Activated naive CD4-positive, alpha-beta T cell treated with anti-CD3 and anti-CD28 coated beads for 36 hours (primary cell): ENCODE measurements around the gene COL4A2. TPM values are rescaled to one million over a fixed set of nuclear protein-coding genes. Genes with fewer than 3 reads are reported as not detected.
A peak's percentile ranks its signal among the peaks of the same experiment; 100 is the strongest.
"Not testable (repeated sequence)": the region's sequence is repeated elsewhere in the genome, so short reads cannot be mapped to it uniquely, and the experiment has no call there.

Experiments used
- CTCF ChIA-PET: fragments of 350-600 bp; sonication (Branson Sonifier 250); formaldehyde crosslinking; loops from one replicate; lab custom pipeline; 2021; ENCODE audit warnings: antibody characterized with exemption; lab: Charles Lee
- DNase-seq: peaks from one replicate; pipeline ENCODE4 v3.0.0-alpha.2; 2020
- H3K27ac Mint-ChIP-seq: one replicate; pipeline ENCODE4 v1.8.0; 2021; ENCODE audit warnings: mild to moderate bottlenecking, mixed read lengths
- H3K27me3 Mint-ChIP-seq: one replicate; pipeline ENCODE4 v1.8.0; 2021; ENCODE audit warnings: low read depth, mixed read lengths
- H3K36me3 Mint-ChIP-seq: one replicate; pipeline ENCODE4 v1.8.0; 2021; ENCODE audit warnings: low read depth, mixed read lengths
- H3K4me1 Mint-ChIP-seq: one replicate; pipeline ENCODE4 v1.8.0; 2021; ENCODE audit warnings: low read depth, mixed read lengths
- H3K4me3 Mint-ChIP-seq: one replicate; pipeline ENCODE4 v1.8.0; 2021; ENCODE audit warnings: mild to moderate bottlenecking, moderate library complexity, mixed read lengths
- H3K9me3 Mint-ChIP-seq: one replicate; pipeline ENCODE4 v1.8.0; 2021; ENCODE audit warnings: mixed read lengths
- intact Hi-C: fragments of 100-400 bp; cut with micrococcal nuclease; formaldehyde crosslinking; loops from one replicate; pipeline ENCODE4 v1.15.1; 2023
- total RNA-seq, 2 experiments: library from RNA; stranded (reverse); gene quantifications; one replicate each; pipeline ENCODE4 v1.2.3, GENCODE V29; 2021

COL4A2 gene
- total RNA-seq, 2 experiments from 2014 or later = not detected

- Mint-ChIP-seq H3K4me3 (no peak overlapping the region), H3K27ac (no peak overlapping the region), H3K27me3 (peaks cover 71% of the 10 kb centered on the region), H3K4me1 (peaks cover 13% of the 10 kb centered on the region), H3K9me3 (no peaks in the 10 kb centered on the region), H3K36me3 (no peaks in the 10 kb centered on the region)
- CTCF ChIA-PET = no interaction called here
- no peak for DNase-seq
- intact Hi-C loops = no loop called here
Observed at GRCh38 chr13:110305949-110306339, 1.1 kb upstream of the COL4A2 start.

- H3K36me3 Mint-ChIP-seq = no peaks in the 10 kb centered on the region
- intact Hi-C loops = no loop called here
- no peak overlapping the region for H3K27ac Mint-ChIP-seq
- CTCF ChIA-PET = no interaction called here
- peaks cover 13% of the 10 kb centered on the region for H3K4me1 Mint-ChIP-seq
- no peak overlapping the region for H3K4me3 Mint-ChIP-seq
- H3K27me3 Mint-ChIP-seq = peaks cover 72% of the 10 kb centered on the region
- DNase-seq = no peak
- H3K9me3 Mint-ChIP-seq = no peaks in the 10 kb centered on the region
Observed at GRCh38 chr13:110306340-110306959, 634 bp upstream of the COL4A2 start.

- H3K4me3 Mint-ChIP-seq = peak overlapping the region; percentile 28
- no peaks in the 10 kb centered on the region for H3K36me3 Mint-ChIP-seq
- DNase-seq = no peak
- intact Hi-C loops = no loop called here
- no peaks in the 10 kb centered on the region for H3K9me3 Mint-ChIP-seq
- peaks cover 66% of the 10 kb centered on the region for H3K27me3 Mint-ChIP-seq
- H3K4me1 Mint-ChIP-seq = peaks cover 13% of the 10 kb centered on the region
- no peak overlapping the region for H3K27ac Mint-ChIP-seq
- CTCF ChIA-PET = interaction anchor here (1.1 to 1.2 kb wide), 2 partner anchors 9 to 17 kb away, joined by 3 to 4 read pairs; no protein-coding TSS in a partner anchor
Observed at GRCh38 chr13:110307767-110308655, 927 bp downstream of the COL4A2 start.

GRCh38 chr13:110308656-110309359 lies 1.7 kb downstream of the COL4A2 start:
- CTCF ChIA-PET = interaction anchor here (1.1 to 1.2 kb wide), 2 partner anchors 9 to 18 kb away, joined by 3 to 4 read pairs; no protein-coding TSS in a partner anchor
- no peaks in the 10 kb centered on the region for H3K9me3 Mint-ChIP-seq
- intact Hi-C loops = no loop called here
- H3K4me3 Mint-ChIP-seq = no peak overlapping the region
- no peak for DNase-seq
- H3K27me3 Mint-ChIP-seq = peaks cover 60% of the 10 kb centered on the region
- H3K27ac Mint-ChIP-seq = no peak overlapping the region
- peaks cover 13% of the 10 kb centered on the region for H3K4me1 Mint-ChIP-seq
- H3K36me3 Mint-ChIP-seq = no peaks in the 10 kb centered on the region

- no peaks in the 10 kb centered on the region for H3K9me3 Mint-ChIP-seq
- H3K27ac Mint-ChIP-seq = no peak overlapping the region
- no peak overlapping the region for H3K4me3 Mint-ChIP-seq
- DNase-seq = no peak
- CTCF ChIA-PET = interaction anchor here (0.6 to 1.2 kb wide), 2 partner anchors 10 to 19 kb away, joined by 3 to 4 read pairs; no protein-coding TSS in a partner anchor
- intact Hi-C loops = no loop called here
- peaks cover 13% of the 10 kb centered on the region for H3K4me1 Mint-ChIP-seq
- no peaks in the 10 kb centered on the region for H3K36me3 Mint-ChIP-seq
- H3K27me3 Mint-ChIP-seq = peaks cover 56% of the 10 kb centered on the region
Observed at GRCh38 chr13:110309661-110310524, 2.8 kb downstream of the COL4A2 start.

GRCh38 chr13:110310541-110311442 lies 3.7 kb downstream of the COL4A2 start:
- intact Hi-C loops = no loop called here
- Mint-ChIP-seq H3K36me3 (no peaks in the 10 kb centered on the region), H3K27ac (no peak overlapping the region), H3K4me3 (no peak overlapping the region), H3K9me3 (no peaks in the 10 kb centered on the region), H3K27me3 (peaks cover 55% of the 10 kb centered on the region), H3K4me1 (peaks cover 13% of the 10 kb centered on the region)
- no peak for DNase-seq
- CTCF ChIA-PET = interaction anchor here (0.6 kb wide), 1 partner anchor 18 kb away, joined by 3 read pairs; no protein-coding TSS in a partner anchor

GRCh38 chr13:110311443-110312338 lies 4.6 kb downstream of the COL4A2 start:
- Mint-ChIP-seq H3K4me3 (no peak overlapping the region), H3K27me3 (peaks cover 53% of the 10 kb centered on the region), H3K4me1 (peaks cover 13% of the 10 kb centered on the region), H3K36me3 (no peaks in the 10 kb centered on the region), H3K27ac (no peak overlapping the region), H3K9me3 (no peaks in the 10 kb centered on the region)
- intact Hi-C loops = no loop called here
- no peak for DNase-seq
- CTCF ChIA-PET = no interaction called here

- Mint-ChIP-seq H3K9me3 (no peaks in the 10 kb centered on the region), H3K4me3 (no peak overlapping the region)
Observed at GRCh38 chr13:110312339-110313031, 5.4 kb downstream of the COL4A2 start.

GRCh38 chr13:110313261-110313660 lies 6.2 kb downstream of the COL4A2 start:
- H3K27me3 Mint-ChIP-seq = peaks cover 51% of the 10 kb centered on the region
- CTCF ChIA-PET = not testable (repeated sequence)

More at GRCh38 chr13:110312339-110313031, 5.4 kb downstream of the COL4A2 start:
- Mint-ChIP-seq H3K36me3 (no peaks in the 10 kb centered on the region), H3K27ac (no peak overlapping the region), H3K27me3 (peaks cover 57% of the 10 kb centered on the region), H3K4me1 (peaks cover 13% of the 10 kb centered on the region)
- CTCF ChIA-PET = no interaction called here
- DNase-seq = no peak
- intact Hi-C loops = no loop called here

GRCh38 chr13:110313733-110314132 lies 6.6 kb downstream of the COL4A2 start:
- H3K9me3 Mint-ChIP-seq, H3K36me3 Mint-ChIP-seq, H3K4me1 Mint-ChIP-seq, CTCF ChIA-PET, H3K4me3 Mint-ChIP-seq, intact Hi-C loops, DNase-seq, H3K27ac Mint-ChIP-seq: not testable (repeated sequence)
- H3K27me3 Mint-ChIP-seq = peaks cover 46% of the 10 kb centered on the region

More at GRCh38 chr13:110313261-110313660, 6.2 kb downstream of the COL4A2 start:
- intact Hi-C loops, H3K36me3 Mint-ChIP-seq, H3K4me3 Mint-ChIP-seq, DNase-seq, H3K9me3 Mint-ChIP-seq, H3K4me1 Mint-ChIP-seq, H3K27ac Mint-ChIP-seq: not testable (repeated sequence)
